ENCODE results near the gene COQ8B. TPM values are rescaled to one million over a fixed set of nuclear protein-coding genes. Genes with fewer than 3 reads are reported as not detected.
A peak's percentile ranks its signal among the peaks of the same experiment; 100 is the strongest.

COQ8B gene
- total and polyA plus RNA-seq, 2 of the 4 experiments (the other 2 are of a cell fraction), result 14.9 to 23.2 TPM

DNA sequence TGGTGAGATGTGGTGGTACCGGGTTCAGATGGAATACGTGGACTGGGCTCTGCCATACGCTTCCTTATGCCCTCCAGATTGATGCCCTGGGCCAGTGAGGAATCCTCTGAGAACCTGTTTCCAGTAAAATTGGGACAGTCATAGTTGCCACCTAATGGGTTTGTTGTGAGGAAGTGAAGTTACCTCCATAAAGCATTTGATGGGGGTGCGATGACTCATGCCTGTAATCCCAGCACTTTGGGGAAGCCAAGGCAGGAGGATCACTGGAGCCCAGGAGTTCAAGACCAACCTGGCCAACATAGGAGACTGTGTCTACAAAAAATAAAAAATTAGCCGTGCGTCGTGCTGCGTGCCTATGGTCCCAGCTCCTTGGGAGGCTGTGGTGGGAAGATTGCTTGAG lies 39.1 kb upstream of the COQ8B start:
- ChIA-PET CTCF (no interaction called here), POLR2A (ENCODE audit: unreplicated experiment) (interaction anchor here (0.6 kb wide), 1 partner anchor 37 kb away, joined by 5 read pairs; no protein-coding TSS in a partner anchor)
- peaks cover 9% of the 10 kb centered on the region; the same call in 1 of the 2 replicates for H3K9me1 ChIP-seq (ENCODE audit: insufficient read depth, low read length)
- H4K8ac ChIP-seq (ENCODE audit: low read depth in 2 of 2, low read length in 2 of 2), result no peak overlapping the region
- no peak overlapping the region for H4K5ac ChIP-seq (ENCODE audit: low read depth, low read length)
- TF ChIP-seq MXI1 (IDR thresholded peaks at IDR 0.05; ENCODE audit: borderline replicate concordance, low read depth, low read length) (no peak), RCOR1 (IDR thresholded peaks at IDR 0.05; ENCODE audit: insufficient replicate concordance, low read length) (no peak), RAD21 (IDR thresholded peaks at IDR 0.05; ENCODE audit: low read length) (no peak), SMC3 (IDR thresholded peaks at IDR 0.05; ENCODE audit: low read depth, low read length) (no peak), MAFK (IDR thresholded peaks at IDR 0.05; ENCODE audit: low read depth, low read length) (no peak), CHD1 (IDR thresholded peaks at IDR 0.05; ENCODE audit: low read depth, low read length) (no peak), NFE2L2 (IDR thresholded peaks at IDR 0.05; ENCODE audit: low read depth, low read length) (no peak), POLR2A (IDR thresholded peaks at IDR 0.05; ENCODE audit: low read depth, low read length) (no peak), MAZ (IDR thresholded peaks at IDR 0.05; ENCODE audit: borderline replicate concordance, low read depth, low read length) (no peak), FOS (IDR thresholded peaks at IDR 0.05; ENCODE audit: low read depth, low read length) (no peak), CEBPB (IDR thresholded peaks at IDR 0.05; ENCODE audit: low read depth, low read length) (no peak), BHLHE40 (IDR thresholded peaks at IDR 0.05; ENCODE audit: low read depth, low read length) (no peak), RFX5 (IDR thresholded peaks at IDR 0.05; ENCODE audit: low read depth, low read length) (no peak)
- TF ChIP-seq, protein P1, sequence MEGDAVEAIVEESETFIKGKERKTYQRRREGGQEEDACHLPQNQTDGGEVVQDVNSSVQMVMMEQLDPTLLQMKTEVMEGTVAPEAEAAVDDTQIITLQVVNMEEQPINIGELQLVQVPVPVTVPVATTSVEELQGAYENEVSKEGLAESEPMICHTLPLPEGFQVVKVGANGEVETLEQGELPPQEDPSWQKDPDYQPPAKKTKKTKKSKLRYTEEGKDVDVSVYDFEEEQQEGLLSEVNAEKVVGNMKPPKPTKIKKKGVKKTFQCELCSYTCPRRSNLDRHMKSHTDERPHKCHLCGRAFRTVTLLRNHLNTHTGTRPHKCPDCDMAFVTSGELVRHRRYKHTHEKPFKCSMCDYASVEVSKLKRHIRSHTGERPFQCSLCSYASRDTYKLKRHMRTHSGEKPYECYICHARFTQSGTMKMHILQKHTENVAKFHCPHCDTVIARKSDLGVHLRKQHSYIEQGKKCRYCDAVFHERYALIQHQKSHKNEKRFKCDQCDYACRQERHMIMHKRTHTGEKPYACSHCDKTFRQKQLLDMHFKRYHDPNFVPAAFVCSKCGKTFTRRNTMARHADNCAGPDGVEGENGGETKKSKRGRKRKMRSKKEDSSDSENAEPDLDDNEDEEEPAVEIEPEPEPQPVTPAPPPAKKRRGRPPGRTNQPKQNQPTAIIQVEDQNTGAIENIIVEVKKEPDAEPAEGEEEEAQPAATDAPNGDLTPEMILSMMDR (conservative IDR thresholded peaks at IDR 0.05; ENCODE audit: low read depth, low read length), result no peak
- TF ChIP-seq, protein P2, sequence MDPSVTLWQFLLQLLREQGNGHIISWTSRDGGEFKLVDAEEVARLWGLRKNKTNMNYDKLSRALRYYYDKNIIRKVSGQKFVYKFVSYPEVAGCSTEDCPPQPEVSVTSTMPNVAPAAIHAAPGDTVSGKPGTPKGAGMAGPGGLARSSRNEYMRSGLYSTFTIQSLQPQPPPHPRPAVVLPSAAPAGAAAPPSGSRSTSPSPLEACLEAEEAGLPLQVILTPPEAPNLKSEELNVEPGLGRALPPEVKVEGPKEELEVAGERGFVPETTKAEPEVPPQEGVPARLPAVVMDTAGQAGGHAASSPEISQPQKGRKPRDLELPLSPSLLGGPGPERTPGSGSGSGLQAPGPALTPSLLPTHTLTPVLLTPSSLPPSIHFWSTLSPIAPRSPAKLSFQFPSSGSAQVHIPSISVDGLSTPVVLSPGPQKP (IDR thresholded peaks at IDR 0.05; ENCODE audit: borderline replicate concordance, low read depth, low read length), result no peak
- TF ChIP-seq, protein P3, sequence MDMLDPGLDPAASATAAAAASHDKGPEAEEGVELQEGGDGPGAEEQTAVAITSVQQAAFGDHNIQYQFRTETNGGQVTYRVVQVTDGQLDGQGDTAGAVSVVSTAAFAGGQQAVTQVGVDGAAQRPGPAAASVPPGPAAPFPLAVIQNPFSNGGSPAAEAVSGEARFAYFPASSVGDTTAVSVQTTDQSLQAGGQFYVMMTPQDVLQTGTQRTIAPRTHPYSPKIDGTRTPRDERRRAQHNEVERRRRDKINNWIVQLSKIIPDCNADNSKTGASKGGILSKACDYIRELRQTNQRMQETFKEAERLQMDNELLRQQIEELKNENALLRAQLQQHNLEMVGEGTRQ (IDR thresholded peaks at IDR 0.05; ENCODE audit: low read depth, low read length), result no peak
- no peak overlapping the region for H2BK5ac ChIP-seq (ENCODE audit: low read depth, low read length, poor library complexity, severe bottlenecking)
- no peak overlapping the region for H3K18ac ChIP-seq (ENCODE audit: low read depth, low read length)
- H3K79me1 ChIP-seq (ENCODE audit: low read depth in 1 of 2, low read length in 2 of 2), result peaks cover 27 to 59% of the 10 kb centered on the region in 2 experiments
- no peak overlapping the region for H2AFZ ChIP-seq (replicated peaks; ENCODE audit: low read length, poor library complexity)
- no peak overlapping the region for H3K23ac ChIP-seq (ENCODE audit: low read depth, low read length)
- intact Hi-C loops (cut with micrococcal nuclease), result no loop called here
- no TSS peak for BruUV-seq (replicated peaks)
- H2AK9ac ChIP-seq (replicated peaks; ENCODE audit: low read depth, low read length, poor library complexity), result peak overlapping the region; percentile 2
- ATAC-seq (ENCODE audit: low read depth) (no peak), DNase-seq (no peak)
- H3K9me3 ChIP-seq (ENCODE audit: control insufficient read depth, insufficient read depth, low read length), result no peaks in the 10 kb centered on the region
- no peaks in the 10 kb centered on the region for H3K27me3 ChIP-seq (ENCODE audit: control insufficient read depth, insufficient read depth, low read length)
- H3K4ac ChIP-seq (ENCODE audit: low read depth, low read length), result no peak overlapping the region
- peaks cover 49% of the 10 kb centered on the region for H3K36me3 ChIP-seq (ENCODE audit: control insufficient read depth, insufficient read depth, low read length)
- H3K4me2 ChIP-seq (ENCODE audit: low read depth, low read length), result no peak overlapping the region
- no peak overlapping the region for H2AK5ac ChIP-seq (ENCODE audit: low read depth, low read length)
- no peak overlapping the region for H3K14ac ChIP-seq (replicated peaks; ENCODE audit: low read depth, low read length)
- no peak overlapping the region for H3K9ac ChIP-seq (ENCODE audit: low read depth, low read length)
- H4K91ac ChIP-seq (ENCODE audit: insufficient read depth, low read depth, low read length), result no peak overlapping the region
- H2BK20ac ChIP-seq (ENCODE audit: low read depth, low read length), result no peak overlapping the region
- in situ Hi-C loops (cut with MboI; ENCODE audit: low sequenced_read_pairs), result no loop called here
- H3K56ac ChIP-seq (ENCODE audit: extremely low read depth, insufficient read depth, low read length), result no peak overlapping the region
- H4K20me1 ChIP-seq (ENCODE audit: insufficient read depth, low read length), result peaks cover 35% of the 10 kb centered on the region
- dilution Hi-C loops (cut with HindIII; ENCODE audit: low sequenced_read_pairs, unreplicated experiment), result no loop called here
- H3K4me1 ChIP-seq (ENCODE audit: control insufficient read depth, insufficient read depth, low read length), result peaks cover 2% of the 10 kb centered on the region; the same call in 1 of the 2 replicates
- H2BK15ac ChIP-seq (ENCODE audit: low read depth, low read length), result no peak overlapping the region
- no peak overlapping the region for H3K27ac ChIP-seq (ENCODE audit: insufficient read depth, low read length)
- H2BK120ac ChIP-seq (ENCODE audit: low read depth, low read length), result no peak overlapping the region
- no CpG with 5 or more reads among the region's 8 CpGs for WGBS, 2 experiments (ENCODE audit: extremely low coverage in 2 of 2, insufficient read length in 1 of 2)
- no peak overlapping the region for H3K4me3 ChIP-seq (ENCODE audit: insufficient read depth, low read depth, low read length)

All from IMR-90 (cell line).